CD8-positive, alpha-beta memory T cell (primary cell): ENCODE measurements around the gene CELA1. TPM values are rescaled to one million over a fixed set of nuclear protein-coding genes. Genes with fewer than 3 reads are reported as not detected.

Experiments
- CTCF ChIA-PET: fragments of 350-600 bp; sonication (Branson Sonifier 250); formaldehyde crosslinking; loops from one replicate; lab custom pipeline; 2021; ENCODE audit warnings: antibody characterized with exemption; lab: Charles Lee
- POLR2A ChIA-PET: fragments of 350-600 bp; sonication (Branson Sonifier 250); formaldehyde crosslinking; loops from one replicate; lab custom pipeline; 2021; ENCODE audit warnings: antibody characterized with exemption; lab: Charles Lee
- DNase-seq, 5 donors: peaks; one replicate each; pipeline versions ENCODE4 v3.0.0 to v3.0.0-alpha.2; 2020 to 2022; ENCODE audit warnings: mixed read lengths in 1 of 5
- H3K27ac ChIP-seq: one replicate; pipeline ENCODE4 v1.7.0; 2013; ENCODE audit warnings: low read depth, mild to moderate bottlenecking, low read length, moderate library complexity
- H3K27me3 ChIP-seq: 2 replicates; pipeline ENCODE4 v1.7.0; 2013; ENCODE audit warnings: low read length, mild to moderate bottlenecking; ENCODE audit not compliant: insufficient read depth, poor library complexity, severe bottlenecking
- H3K36me3 ChIP-seq: 2 replicates; pipeline ENCODE4 v1.7.0; 2013; ENCODE audit warnings: mild to moderate bottlenecking, low read length, moderate library complexity; ENCODE audit not compliant: insufficient read depth
- H3K4me1 ChIP-seq: 2 replicates; pipeline ENCODE4 v1.7.0; 2013; ENCODE audit warnings: mild to moderate bottlenecking, low read length, moderate library complexity; ENCODE audit not compliant: insufficient read depth
- H3K4me3 ChIP-seq: 2 replicates; pipeline ENCODE4 v1.7.0; 2013; ENCODE audit warnings: mild to moderate bottlenecking, low read length
- H3K9me3 ChIP-seq: 2 replicates; pipeline ENCODE4 v1.7.0; 2013; ENCODE audit warnings: mild to moderate bottlenecking, low read length
- H3K27ac Mint-ChIP-seq, 8 donors: one replicate each; pipeline ENCODE4 v1.8.0; 2020 to 2021; ENCODE audit warnings: mixed read lengths in 8 of 8, mild to moderate bottlenecking in 6 of 8, inconsistent platforms in 3 of 8, moderate library complexity in 3 of 8
- H3K27me3 Mint-ChIP-seq, 2 donors: one replicate each; pipeline ENCODE4 v1.8.0; 2020 to 2021; ENCODE audit warnings: mixed read lengths in 2 of 2, mild to moderate bottlenecking in 1 of 2, moderate library complexity in 1 of 2
- H3K36me3 Mint-ChIP-seq, 3 donors: one replicate each; pipeline ENCODE4 v1.8.0; 2020 to 2021; ENCODE audit warnings: mixed read lengths in 3 of 3, inconsistent platforms in 1 of 3, mild to moderate bottlenecking in 1 of 3
- H3K4me1 Mint-ChIP-seq, 3 donors: one replicate each; pipeline ENCODE4 v1.8.0; 2020 to 2021; ENCODE audit warnings: mixed read lengths in 3 of 3, inconsistent platforms in 1 of 3, mild to moderate bottlenecking in 1 of 3
- H3K4me3 Mint-ChIP-seq, 7 donors: one replicate each; pipeline ENCODE4 v1.8.0; 2020 to 2021; ENCODE audit warnings: mixed read lengths in 7 of 7, mild to moderate bottlenecking in 6 of 7, moderate library complexity in 4 of 7, inconsistent platforms in 2 of 7
- H3K9me3 Mint-ChIP-seq, 5 donors: one replicate each; pipeline ENCODE4 v1.8.0; 2020 to 2022; ENCODE audit warnings: mixed read lengths in 5 of 5, mild to moderate bottlenecking in 3 of 5, moderate library complexity in 2 of 5, inconsistent platforms in 1 of 5
- polyA plus RNA-seq: library from polyadenylated mRNA; unstranded; fragments of 300-500 nt; fragmentation: Illumina TruSeq; gene quantifications from one replicate; pipeline ENCODE4 v1.2.3, GENCODE V29; 2021
- total RNA-seq, 2 experiments: library from RNA; stranded (reverse); gene quantifications; one replicate each; pipeline ENCODE4 v1.2.3, GENCODE V29; 2021

Gene CELA1
- total and polyA plus RNA-seq, 3 experiments from 2014 or later, result 0.71 TPM; not detected in 2

- ChIA-PET CTCF (interaction anchor here (1.2 to 1.8 kb wide), 4 partner anchors 9 to 57 kb away, joined by 4 to 6 read pairs (median 4); partner anchors contain the start of gene SMAGP), POLR2A (interaction anchor here (0.6 to 1.0 kb wide), 3 partner anchors 8 to 54 kb away, joined by 3 to 11 read pairs (median 3); no protein-coding TSS in a partner anchor)
- H3K36me3 Mint-ChIP-seq, result peaks cover 9 to 20% (median 11%) of the 10 kb centered on the region in 3 donors
- H3K4me1 Mint-ChIP-seq, result peaks cover 67 to 82% (median 81%) of the 10 kb centered on the region in 3 donors
- peaks cover 0 to under 1% of the 10 kb centered on the region in 2 donors for H3K27me3 Mint-ChIP-seq
- Histone ChIP-seq H3K9me3 (no peaks in the 10 kb centered on the region), H3K27ac (peak overlapping the region; percentile 70), H3K27me3 (no peaks in the 10 kb centered on the region), H3K4me3 (no peak overlapping the region), H3K4me1 (peaks cover 55% of the 10 kb centered on the region), H3K36me3 (no peaks in the 10 kb centered on the region)
- H3K27ac Mint-ChIP-seq, result peak overlapping the region; percentile 81 to 97 (median 88)
- no peaks in the 10 kb centered on the region for H3K9me3 Mint-ChIP-seq
- no peak for DNase-seq
- peak overlapping the region; percentile 38 to 75 (median 58) for H3K4me3 Mint-ChIP-seq
Measured at GRCh38 chr12:51326698-51327439, 19.6 kb downstream of the CELA1 start.

- Histone ChIP-seq H3K4me1 (peaks cover 68% of the 10 kb centered on the region), H3K27ac (no peak overlapping the region), H3K36me3 (no peaks in the 10 kb centered on the region), H3K27me3 (no peaks in the 10 kb centered on the region), H3K4me3 (no peak overlapping the region), H3K9me3 (no peaks in the 10 kb centered on the region)
- Mint-ChIP-seq H3K4me3 (peak overlapping the region; percentile 54 to 83 (median 71)), H3K4me1 (peaks cover 77 to 94% (median 91%) of the 10 kb centered on the region in 3 donors), H3K36me3 (peaks cover 15 to 27% (median 17%) of the 10 kb centered on the region in 3 donors), H3K9me3 (no peaks in the 10 kb centered on the region), H3K27me3 (peaks cover 0 to 1% of the 10 kb centered on the region in 2 donors), H3K27ac (peak overlapping the region; percentile 81 to 95 (median 90))
- DNase-seq, result no peak
- ChIA-PET CTCF (interaction anchor here (2.0 to 9.2 kb wide), 2 partner anchors 11 to 16 kb away, joined by 4 to 67 read pairs; no protein-coding TSS in a partner anchor), POLR2A (no interaction called here)
Measured at GRCh38 chr12:51324953-51325352, 21.5 kb downstream of the CELA1 start.

- Histone ChIP-seq H3K27me3 (no peaks in the 10 kb centered on the region), H3K9me3 (no peaks in the 10 kb centered on the region), H3K27ac (peak within 1 kb of the TSS; percentile 94), H3K4me1 (peaks cover 68% of the 10 kb centered on the region), H3K4me3 (peak within 1 kb of the TSS; percentile 80), H3K36me3 (no peaks in the 10 kb centered on the region)
- CTCF ChIA-PET, result interaction anchor here (0.7 to 9.2 kb wide), 5 partner anchors 9 to 28 kb away, joined by 3 to 67 read pairs (median 4); no protein-coding TSS in a partner anchor
- peak; percentile 62 to 85 (median 79) for DNase-seq
- H3K36me3 Mint-ChIP-seq, result peaks cover 15 to 27% (median 17%) of the 10 kb centered on the region in 3 donors
- H3K9me3 Mint-ChIP-seq, result no peaks in the 10 kb centered on the region
- POLR2A ChIA-PET, result interaction anchor here (0.9 to 2.2 kb wide), 3 partner anchors 68 to 107 kb away, joined by 3 to 11 read pairs (median 8); partner anchors contain the start of genes DAZAP2 and POU6F1
- H3K27me3 Mint-ChIP-seq, result peaks cover 0 to 1% of the 10 kb centered on the region in 2 donors
- peaks cover 77 to 94% (median 91%) of the 10 kb centered on the region in 3 donors for H3K4me1 Mint-ChIP-seq
- H3K4me3 Mint-ChIP-seq, result peak within 1 kb of the TSS; percentile 81 to 99 (median 98)
- H3K27ac Mint-ChIP-seq, result peak within 1 kb of the TSS; percentile 81 to 99 (median 98)
Measured at GRCh38 chr12:51323966-51324895, 22.2 kb downstream of the CELA1 start, which contains the start of gene BIN2. BIN2 (minus strand) TSS chr12:51324174; CDS start chr12:51324102, 72 bp downstream.

- Mint-ChIP-seq H3K4me1 (peaks cover 78 to 94% (median 92%) of the 10 kb centered on the region in 3 donors), H3K36me3 (peaks cover 15 to 30% (median 18%) of the 10 kb centered on the region in 3 donors), H3K27ac (peak overlapping the region; percentile 81 to 99 (median 98)), H3K4me3 (peak overlapping the region; percentile 81 to 99 (median 98)), H3K9me3 (no peaks in the 10 kb centered on the region), H3K27me3 (peaks cover 0 to 1% of the 10 kb centered on the region in 2 donors)
- CTCF ChIA-PET, result interaction anchor here (0.7 to 9.2 kb wide), 8 partner anchors 10 to 46 kb away, joined by 3 to 67 read pairs (median 4); no protein-coding TSS in a partner anchor
- H3K4me3 ChIP-seq, result peak overlapping the region; percentile 80
- H3K9me3 ChIP-seq, result no peaks in the 10 kb centered on the region
- peak; percentile 34 to 79 (median 71) for DNase-seq
- peak overlapping the region; percentile 94 for H3K27ac ChIP-seq
- POLR2A ChIA-PET, result interaction anchor here (0.6 to 2.2 kb wide), 4 partner anchors 27 to 106 kb away, joined by 3 to 11 read pairs (median 6); partner anchors contain the start of genes DAZAP2 and POU6F1
- H3K4me1 ChIP-seq, result peaks cover 68% of the 10 kb centered on the region
- H3K36me3 ChIP-seq, result no peaks in the 10 kb centered on the region
- H3K27me3 ChIP-seq, result no peaks in the 10 kb centered on the region
Measured at GRCh38 chr12:51323317-51323960, 23.0 kb downstream of the CELA1 start.

- no peaks in the 10 kb centered on the region for H3K27me3 ChIP-seq
- H3K4me3 Mint-ChIP-seq, result peak overlapping the region; percentile 81 to 99 (median 98)
- H3K27ac Mint-ChIP-seq, result peak overlapping the region; percentile 81 to 99 (median 98)
- peaks cover 0 to 4% of the 10 kb centered on the region in 2 donors for H3K27me3 Mint-ChIP-seq
- H3K4me1 Mint-ChIP-seq, result peaks cover 77 to 95% (median 91%) of the 10 kb centered on the region in 3 donors
- H3K4me1 ChIP-seq, result peaks cover 67% of the 10 kb centered on the region
- no peak for DNase-seq
- POLR2A ChIA-PET, result interaction anchor here (0.6 to 2.2 kb wide), 4 partner anchors 9 to 105 kb away, joined by 3 to 11 read pairs (median 6); partner anchors contain the start of genes DAZAP2 and POU6F1
- peaks cover 15 to 33% (median 21%) of the 10 kb centered on the region in 3 donors for H3K36me3 Mint-ChIP-seq
- no peaks in the 10 kb centered on the region for H3K36me3 ChIP-seq
- H3K9me3 Mint-ChIP-seq, result no peaks in the 10 kb centered on the region
- H3K9me3 ChIP-seq, result no peaks in the 10 kb centered on the region
- peak overlapping the region; percentile 94 for H3K27ac ChIP-seq
- peak overlapping the region; percentile 80 for H3K4me3 ChIP-seq
- CTCF ChIA-PET, result interaction anchor here (0.9 to 9.2 kb wide), 5 partner anchors 14 to 47 kb away, joined by 3 to 67 read pairs (median 4); no protein-coding TSS in a partner anchor
Measured at GRCh38 chr12:51322452-51322851, 24.0 kb downstream of the CELA1 start.

- H3K36me3 ChIP-seq, result no peaks in the 10 kb centered on the region
- Mint-ChIP-seq H3K27ac (peak overlapping the region; percentile 81 to 100 (median 95)), H3K36me3 (peaks cover 15 to 37% (median 23%) of the 10 kb centered on the region in 3 donors), H3K9me3 (no peaks in the 10 kb centered on the region), H3K4me3 (peak overlapping the region; percentile 81 to 99 (median 95)), H3K27me3 (peaks cover 0 to 4% of the 10 kb centered on the region in 2 donors), H3K4me1 (peaks cover 76 to 94% (median 91%) of the 10 kb centered on the region in 3 donors)
- H3K4me3 ChIP-seq, result peak overlapping the region; percentile 58
- CTCF ChIA-PET, result interaction anchor here (1.2 to 9.2 kb wide), 4 partner anchors 18 to 51 kb away, joined by 3 to 67 read pairs (median 6); partner anchors contain the start of gene SMAGP
- POLR2A ChIA-PET, result interaction anchor here (0.6 to 1.7 kb wide), 4 partner anchors 8 to 48 kb away, joined by 3 to 9 read pairs (median 3); no protein-coding TSS in a partner anchor
- peaks cover 66% of the 10 kb centered on the region for H3K4me1 ChIP-seq
- no peak for DNase-seq
- no peak overlapping the region for H3K27ac ChIP-seq
- no peaks in the 10 kb centered on the region for H3K9me3 ChIP-seq
- no peaks in the 10 kb centered on the region for H3K27me3 ChIP-seq
Measured at GRCh38 chr12:51321882-51322281, 24.6 kb downstream of the CELA1 start.
